Epithelial cell of proximal tubule (primary cell): ENCODE results near the gene SHISA7. TPM values are rescaled to one million over a fixed set of nuclear protein-coding genes. Genes with fewer than 3 reads are reported as not detected.

Experiments used
- DNase-seq: peaks from one replicate; pipeline ENCODE4 v3.0.0-alpha.2; 2011; ENCODE audit warnings: low read depth
- H3K4me3 ChIP-seq: 2 replicates; pipeline ENCODE4 v1.5.1; 2011; ENCODE audit warnings: low read depth, mild to moderate bottlenecking, low read length
- CTCF ChIP-seq: conservative IDR thresholded peaks from 2 replicates; pipeline ENCODE4 v1.5.1; 2012; ENCODE audit warnings: low read depth, mild to moderate bottlenecking, low read length
- total RNA-seq: library from RNA; depleted of rRNA; stranded (reverse); fragments of >200 nt; gene quantifications from 2 replicates; pipeline ENCODE4 v1.2.3, GENCODE V29; 2015

Gene SHISA7
- total RNA-seq, 1 donor from 2014 or later = 0.17 TPM

GRCh38 chr19:55488986-55489710 lies 46.0 kb upstream of the SHISA7 start:
- DNase-seq = no peak
- no peak overlapping the region for H3K4me3 ChIP-seq
- TF ChIP-seq CTCF = no peak

GRCh38 chr19:55487924-55488687 lies 45.0 kb upstream of the SHISA7 start, which contains the start of gene SSC5D:
Gene SSC5D (plus strand): TSS chr19:55488436. CDS start chr19:55488590, 154 bp downstream.
- DNase-seq = no peak
- peak within 1 kb of the TSS; percentile 25 for H3K4me3 ChIP-seq
- no peak for TF ChIP-seq CTCF

- no peak for TF ChIP-seq CTCF
- peak; percentile 59 for DNase-seq
- H3K4me3 ChIP-seq = peak overlapping the region; percentile 25
These were observed 44.1 kb upstream of the SHISA7 start for GRCh38 chr19:55486971-55487923.

- peak overlapping the region; percentile 76 for H3K4me3 ChIP-seq
- no peak for DNase-seq
- no peak for TF ChIP-seq CTCF
These were observed 43.2 kb upstream of the SHISA7 start for GRCh38 chr19:55486043-55486970.

GRCh38 chr19:55485439-55486011 lies 42.4 kb upstream of the SHISA7 start:
- peak overlapping the region; percentile 76 for H3K4me3 ChIP-seq
- DNase-seq = no peak
- TF ChIP-seq CTCF = no peak
